GM21786 (cell line): ENCODE measurements around the gene MOBP.
"Not testable (repeated sequence)": the region's sequence is repeated elsewhere in the genome, so short reads cannot be mapped to it uniquely, and the experiment has no call there.

Experiments
- ATAC-seq: cut with Tn5 transposase; IDR thresholded peaks from one replicate; pipeline ENCODE4 v1.9.1; 2021; ENCODE audit not compliant: unreplicated experiment

MOBP gene

DNA sequence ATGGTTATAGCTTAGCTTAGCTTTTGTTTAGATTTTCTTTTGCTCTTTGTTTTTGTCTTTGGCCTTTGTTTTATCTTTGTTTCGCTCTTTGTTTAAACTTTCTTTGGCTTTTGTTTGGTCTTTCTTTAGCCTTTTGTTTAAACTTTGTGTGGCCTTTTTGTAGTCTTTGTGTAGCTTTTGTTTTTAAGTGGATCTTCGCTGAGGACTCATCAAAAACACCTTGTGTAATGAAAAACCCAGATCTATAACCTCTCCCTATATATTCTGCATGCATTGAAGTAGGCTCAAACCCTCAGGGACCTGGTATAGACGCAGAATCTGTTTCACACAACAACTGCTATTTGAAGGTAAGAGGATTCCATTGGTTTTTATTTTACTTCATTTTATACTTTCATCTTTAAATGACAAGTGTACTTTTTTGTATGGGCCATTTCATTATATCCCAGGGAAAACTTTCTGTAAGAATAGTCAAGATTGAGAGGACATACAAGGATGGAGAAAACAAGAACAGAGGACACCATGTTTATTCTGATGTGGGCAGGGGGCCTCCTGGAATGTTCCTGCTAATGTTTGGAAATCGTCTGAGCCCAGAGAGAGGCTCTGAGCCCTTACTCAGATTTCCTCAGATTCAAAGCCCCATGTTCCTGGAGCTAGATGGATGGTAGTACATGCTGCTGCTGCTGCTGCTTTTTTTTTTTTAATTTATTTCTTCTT lies at the start of gene MOBP:
TSS of gene MOBP (plus strand) at position 287 of the 714 bp plus-strand sequence. CDS start 34,390 bp downstream, outside the sequence.
- no peak for ATAC-seq

DNA sequence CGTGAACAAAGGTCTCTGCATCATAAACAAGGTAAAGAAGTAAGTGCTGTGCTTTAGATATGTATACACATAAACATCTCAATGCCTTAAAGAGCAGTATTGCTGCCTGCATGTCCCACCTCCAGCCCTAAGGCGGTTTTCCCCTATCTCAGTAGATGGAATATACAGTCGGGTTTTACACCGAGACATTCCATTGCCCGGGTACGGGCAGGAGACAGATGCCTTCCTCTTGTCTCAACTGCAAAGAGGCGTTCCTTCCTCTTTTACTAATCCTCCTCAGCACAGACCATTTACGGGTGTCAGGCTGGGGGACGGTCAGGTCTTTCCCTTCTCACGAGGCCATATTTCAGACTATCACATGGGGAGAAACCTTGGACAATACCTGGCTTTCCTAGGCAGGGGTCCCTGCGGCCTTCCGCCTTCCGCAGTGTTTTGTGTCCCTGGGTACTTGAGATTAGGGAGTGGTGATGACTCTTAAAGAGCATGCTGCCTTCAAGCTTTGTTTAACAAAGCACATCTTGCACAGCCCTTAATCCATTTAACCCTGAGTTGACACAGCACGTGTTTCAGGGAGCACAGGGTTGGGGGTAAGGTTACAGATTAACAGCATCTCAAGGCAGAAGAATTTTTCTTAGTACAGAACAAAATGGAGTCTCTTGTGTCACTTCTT lies 48.8 kb upstream of the MOBP start:
- not testable (repeated sequence) for ATAC-seq

DNA sequence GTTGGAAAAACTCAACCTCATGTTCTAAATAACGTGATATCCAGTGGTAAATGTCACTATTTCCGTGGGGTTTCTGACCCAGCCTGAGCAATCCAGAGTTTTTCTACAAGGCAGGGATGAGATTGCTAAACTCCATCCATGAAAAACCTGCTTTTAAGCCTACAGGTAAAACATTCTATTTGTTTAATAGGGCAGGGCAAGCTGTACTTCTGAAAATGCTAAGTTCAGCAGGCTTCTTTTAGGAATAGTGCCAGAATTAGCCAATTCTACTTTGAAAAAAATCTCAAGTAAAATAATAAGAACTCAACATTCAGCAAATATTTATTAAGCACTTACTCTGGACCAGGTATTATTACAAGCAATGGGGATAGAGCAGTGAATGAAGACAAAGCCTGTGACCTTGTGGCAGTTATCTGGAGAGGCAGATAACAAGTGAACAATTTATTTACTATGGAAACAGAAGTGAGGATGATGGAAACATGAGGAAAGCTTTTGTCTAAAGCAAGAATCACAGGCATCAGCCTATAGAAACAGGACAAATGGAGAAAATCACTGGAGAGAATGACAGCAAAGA lies 47.7 kb upstream of the MOBP start:
- ATAC-seq: no peak

- ATAC-seq: no peak
These were observed 46.9 kb upstream of the MOBP start for GRCh38 chr3:39420543-39420942.

DNA sequence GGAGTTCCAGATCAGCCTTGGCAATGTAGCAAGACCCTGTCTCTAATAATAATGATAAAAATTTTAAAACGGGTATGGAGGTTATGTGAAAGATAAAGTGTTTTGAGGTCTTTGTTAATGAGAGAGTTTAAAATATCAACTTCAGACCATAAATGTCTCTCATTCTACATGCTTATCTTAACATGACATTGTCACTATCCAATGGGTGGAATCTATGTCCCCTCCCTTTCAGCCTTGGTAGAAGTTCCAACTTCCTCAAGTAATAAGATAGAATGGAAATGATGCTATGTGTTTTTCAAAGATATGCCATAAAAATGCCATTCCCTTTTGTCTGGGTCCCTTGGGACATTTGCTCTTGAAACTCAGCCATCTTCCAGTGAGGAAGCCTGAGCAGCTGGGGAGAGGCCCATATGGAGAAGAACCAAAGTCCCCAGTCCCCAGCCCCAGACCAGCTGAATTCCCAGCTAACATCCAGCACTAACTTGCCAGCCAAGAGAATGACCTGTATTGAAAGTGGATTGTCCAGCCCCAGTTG lies 44.0 kb upstream of the MOBP start:
- no peak for ATAC-seq

DNA sequence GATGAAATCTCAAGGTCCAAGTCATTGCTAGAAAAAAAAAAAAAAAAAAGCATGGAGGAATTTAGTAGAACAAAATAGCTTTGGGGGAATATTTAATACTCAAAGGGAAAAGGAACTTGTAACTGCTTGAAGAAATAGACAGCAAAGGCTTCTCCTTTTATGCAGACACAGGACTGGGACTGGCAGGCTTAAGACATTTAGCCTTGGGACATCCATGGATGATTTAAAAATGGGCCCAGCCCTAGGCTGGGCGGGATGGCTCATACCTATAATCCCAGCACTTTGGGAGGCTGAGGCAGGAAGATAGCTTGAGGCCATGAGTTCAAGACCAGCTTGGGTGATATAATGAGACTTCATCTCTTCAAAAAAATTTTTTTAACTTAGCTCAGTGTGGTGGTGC lies 41.2 kb upstream of the MOBP start:
- ATAC-seq: no peak

DNA sequence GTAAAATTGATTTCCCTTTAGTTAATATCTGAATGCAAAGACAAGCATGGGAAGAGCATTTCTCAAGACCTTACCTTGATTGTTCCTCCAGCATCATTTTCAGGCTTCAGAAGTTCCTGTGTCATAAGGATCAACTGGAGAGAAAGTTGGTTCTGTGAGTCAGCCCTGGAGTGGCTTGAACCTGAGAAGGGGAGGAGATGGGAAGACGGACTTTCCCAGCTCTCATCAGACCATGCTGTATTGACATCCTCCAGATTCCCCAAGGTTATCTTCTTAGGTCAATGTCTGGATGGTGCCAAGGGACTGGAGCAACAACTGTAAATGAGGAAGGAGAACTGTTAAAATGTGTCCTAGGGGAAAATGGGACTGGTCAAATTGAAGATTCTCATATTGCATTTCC lies 40.0 kb upstream of the MOBP start:
- ATAC-seq: no peak

DNA sequence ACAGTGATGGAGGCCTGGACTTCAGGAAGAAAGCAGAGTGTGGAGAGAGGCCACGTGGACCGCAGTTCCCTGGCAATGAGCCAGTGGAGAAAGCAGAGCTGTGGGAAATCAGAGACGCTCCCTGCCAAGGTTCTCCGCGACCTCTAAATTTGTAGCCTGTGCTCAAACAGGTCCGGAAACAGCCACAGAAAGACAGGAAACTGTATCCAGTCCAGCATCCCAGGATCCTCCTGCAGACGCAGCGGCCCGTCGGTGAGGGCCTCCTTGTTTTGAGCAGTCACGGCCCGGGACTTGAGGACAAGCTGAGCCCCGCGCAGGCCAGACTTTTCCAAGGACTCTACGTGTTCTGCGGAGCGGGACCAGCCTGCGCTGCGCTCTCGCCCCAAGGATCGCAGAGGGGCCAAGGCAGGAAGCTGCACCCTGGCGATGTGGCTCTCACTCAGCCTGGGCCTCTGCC lies 38.7 kb upstream of the MOBP start:
- ATAC-seq: no peak

DNA sequence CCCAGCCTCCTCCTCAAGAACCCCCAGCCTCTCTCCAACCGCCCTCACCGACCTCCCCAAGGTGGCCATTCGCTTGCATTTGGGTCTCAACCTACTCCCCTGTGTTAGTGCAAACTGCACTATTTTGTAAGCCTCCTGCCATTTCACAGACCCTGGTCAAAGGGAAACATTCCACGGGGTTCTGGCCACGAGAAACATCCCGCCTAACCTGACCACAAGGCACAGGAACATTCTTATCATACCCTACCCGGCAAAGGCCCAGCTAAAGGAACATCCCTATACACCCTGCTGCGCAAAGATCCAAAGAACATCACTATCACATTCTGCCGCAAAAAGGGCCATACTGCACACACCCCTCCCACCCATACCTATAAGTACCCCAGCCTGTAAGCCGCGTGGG lies 38.0 kb upstream of the MOBP start:
- no peak for ATAC-seq

DNA sequence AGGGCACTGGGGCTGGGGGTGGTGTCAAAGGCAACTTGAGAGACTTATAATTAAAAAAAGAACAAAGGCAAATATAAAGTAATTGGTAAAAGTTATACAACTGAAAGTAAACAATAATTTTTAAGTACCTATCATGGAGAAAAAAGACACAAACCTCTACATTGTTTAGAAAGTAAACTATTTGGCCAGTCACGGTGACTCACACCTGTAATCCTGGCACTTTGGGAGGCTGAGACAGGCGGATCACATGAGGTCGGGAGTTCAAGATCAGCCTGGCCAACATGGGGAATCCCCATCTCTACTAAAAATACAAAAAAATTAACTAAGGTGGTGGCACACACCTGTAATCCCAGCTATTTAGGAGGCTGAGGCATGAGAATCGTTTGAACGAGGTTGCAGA lies 35.1 kb upstream of the MOBP start:
- ATAC-seq: no peak

DNA sequence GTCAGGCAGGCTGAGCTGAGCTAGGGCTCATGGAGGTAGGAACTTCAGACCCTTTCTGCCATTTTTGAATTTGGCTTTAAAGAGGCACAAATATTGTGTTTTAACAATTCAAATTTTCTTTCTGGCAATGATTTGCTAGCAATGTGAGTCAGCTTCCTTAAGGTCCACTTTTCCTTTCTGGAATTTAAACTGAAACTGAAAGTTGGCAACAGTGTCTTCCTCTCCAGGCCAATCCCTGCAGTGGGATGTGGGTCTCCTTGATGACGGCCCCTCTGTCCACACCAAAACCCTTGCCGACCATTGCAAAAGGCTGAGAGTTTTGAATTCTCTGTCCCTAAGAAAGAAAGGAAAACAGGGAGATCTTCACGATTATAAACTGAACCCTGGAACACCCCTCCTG lies 33.8 kb upstream of the MOBP start:
- no peak for ATAC-seq

DNA sequence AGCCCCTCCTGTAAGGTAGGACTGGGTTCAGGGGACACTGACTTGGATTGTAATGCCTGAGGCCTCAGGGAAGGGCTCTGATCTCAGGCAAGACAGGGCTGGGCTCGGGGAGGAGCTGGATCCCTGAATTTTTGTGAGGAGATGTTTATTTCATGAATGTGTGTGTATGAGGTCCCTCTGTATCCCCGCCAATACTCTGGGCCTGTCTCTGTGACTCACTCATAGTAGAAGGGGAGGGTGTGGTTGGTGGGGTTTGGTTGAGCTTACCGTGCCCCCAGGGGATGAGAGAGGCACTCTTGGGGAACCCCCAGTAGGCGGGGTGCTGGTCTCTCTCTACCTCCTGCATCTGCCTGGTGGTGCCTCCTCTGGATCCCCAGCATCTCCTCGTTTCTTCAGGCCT lies 32.9 kb upstream of the MOBP start:
- peak; percentile 76 for ATAC-seq

DNA sequence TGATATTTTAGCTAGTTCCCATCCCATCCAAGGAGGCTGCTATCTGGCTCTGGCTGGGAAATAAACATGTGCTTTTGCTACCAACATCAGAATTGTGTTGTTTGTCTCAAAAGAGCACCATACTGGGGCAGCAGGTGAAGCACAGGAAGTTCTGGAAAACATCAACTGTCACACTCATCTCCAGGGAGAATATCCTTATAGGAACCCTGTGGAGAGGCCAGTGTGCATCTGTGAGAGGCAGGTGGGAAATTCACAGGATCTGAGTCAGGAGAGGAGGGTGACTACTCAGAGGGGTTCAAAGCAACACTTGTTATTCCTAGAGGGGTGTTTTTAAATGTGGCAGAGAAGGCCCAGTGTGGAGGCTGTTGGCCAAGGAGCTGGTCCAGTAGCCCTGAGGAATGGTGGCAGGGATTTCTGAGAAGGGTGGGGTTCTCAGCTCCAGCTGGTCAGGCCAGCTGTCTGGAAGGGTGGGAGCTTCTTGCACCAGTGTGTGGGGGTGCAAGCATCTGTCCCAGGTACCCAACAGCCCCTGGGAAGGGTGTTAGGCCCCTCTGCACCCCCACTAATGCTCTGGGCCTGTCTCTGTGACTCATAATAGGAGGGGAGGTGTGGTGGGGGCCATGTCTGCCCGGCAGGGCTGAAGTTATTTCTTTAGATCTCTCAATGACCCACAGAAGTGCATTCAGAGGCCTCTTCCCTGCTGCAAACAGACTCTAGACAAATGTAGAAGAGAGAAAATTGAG lies 32.3 kb upstream of the MOBP start:
- no peak for ATAC-seq

GRCh38 chr3:39438880-39439279 lies 28.6 kb upstream of the MOBP start:
- no peak for ATAC-seq

DNA sequence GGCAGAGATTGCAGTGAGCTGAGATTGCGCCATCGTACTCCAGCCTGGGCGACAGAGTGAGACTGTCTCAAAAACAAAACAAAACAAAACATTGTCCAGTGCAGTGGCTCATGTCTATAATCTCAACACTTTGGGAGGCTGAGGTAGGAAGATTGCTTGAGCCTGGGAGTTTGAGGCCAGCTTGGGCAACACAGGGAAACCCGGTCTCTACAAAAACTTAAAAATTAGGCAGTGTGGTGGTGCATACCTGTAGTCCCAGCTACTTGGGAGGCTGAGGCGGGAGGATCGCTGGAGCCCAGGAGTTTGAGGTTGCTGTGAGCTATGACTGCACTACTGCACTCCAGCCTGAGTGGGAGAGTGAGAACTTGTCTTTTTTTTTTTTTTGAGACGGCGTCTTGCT lies 27.2 kb upstream of the MOBP start:
- no peak for ATAC-seq

- no peak for ATAC-seq
These were observed 23.9 kb upstream of the MOBP start for GRCh38 chr3:39443530-39443929.

DNA sequence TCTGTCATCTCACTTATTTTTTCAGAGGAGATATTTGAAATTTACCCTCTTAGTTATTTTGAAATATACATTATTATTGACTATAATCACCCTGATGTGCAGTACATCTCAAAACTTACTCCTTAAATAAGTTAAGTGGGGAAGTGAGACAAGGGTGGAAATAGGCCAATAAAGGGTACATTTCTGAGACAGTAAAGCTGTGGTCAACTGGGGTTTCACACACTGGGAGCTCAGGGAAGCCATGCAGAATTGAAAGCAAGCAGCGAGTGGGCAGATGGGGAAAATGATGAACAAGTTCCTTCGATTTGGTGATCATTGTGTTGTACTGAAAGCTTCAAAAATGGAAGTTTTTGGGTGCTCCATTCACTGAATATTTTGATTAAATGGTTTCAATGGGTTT lies 21.6 kb upstream of the MOBP start:
- no peak for ATAC-seq

GRCh38 chr3:39446444-39446843 lies 21.0 kb upstream of the MOBP start:
- no peak for ATAC-seq

- peak; percentile 89 for ATAC-seq
These were observed 19.6 kb upstream of the MOBP start for GRCh38 chr3:39447637-39448483.

- ATAC-seq: no peak
These were observed 18.8 kb upstream of the MOBP start for GRCh38 chr3:39448506-39449233.
